SK-N-SH (cell line): ENCODE results near the gene CYFIP1. TPM values are rescaled to one million over a fixed set of nuclear protein-coding genes. Genes with fewer than 3 reads are reported as not detected.

Experiments used
- CTCF ChIA-PET: fragments of 300-600, 350-600 bp; formaldehyde crosslinking; extraction: SDS; loops from one replicate; lab custom pipeline; 2021; lab: Yijun Ruan, JAX
- POLR2A ChIA-PET: fragments of 350-600 bp; sonication (Branson Sonifier 250); formaldehyde crosslinking; extraction: SDS; loops from one replicate; lab custom pipeline; 2020; ENCODE audit warnings: antibody characterized with exemption, inconsistent platforms; lab: Yijun Ruan, JAX
- DNase-seq: peaks from one replicate; pipeline ENCODE4 v3.0.0; 2012
- H2AFZ ChIP-seq: fragments of 200-600 bp; sonication (generic); 2 replicates; pipeline ENCODE4 v1.8.1; 2016; ENCODE audit warnings: antibody characterized with exemption, mild to moderate bottlenecking, low read depth
- H3F3A ChIP-seq: fragments of 200-600 bp; sonication (generic); replicated peaks from 2 replicates; pipeline ENCODE3; 2016; ENCODE audit warnings: antibody characterized with exemption, mild to moderate bottlenecking; ENCODE audit not compliant: insufficient read depth
- H3K27ac ChIP-seq, 2 experiments: fragments of 200-500 bp in 1 of 2; fragments of 200-600 bp in 1 of 2; sonication (Bioruptor generic) in 1 of 2; sonication (generic), shearing (Covaris generic) in 1 of 2; 2 replicates each; pipeline versions ENCODE4 v1.5.1 to v1.6.1; 2014 to 2016; ENCODE audit warnings: low read depth in 2 of 2, inconsistent platforms in 1 of 2, low read length in 1 of 2, mild to moderate bottlenecking in 1 of 2, mixed read lengths in 1 of 2
- H3K27me3 ChIP-seq: fragments of 200-600 bp; sonication (generic), shearing (Covaris generic); 2 replicates; pipeline ENCODE4 v1.6.1; 2016; ENCODE audit warnings: mixed run types; ENCODE audit not compliant: insufficient read depth
- H3K36me3 ChIP-seq, 2 experiments: fragments of 200-500 bp in 1 of 2; fragments of 200-600 bp in 1 of 2; sonication (Bioruptor generic) in 1 of 2; sonication (generic) in 1 of 2; replicated peaks in 1 of 2; 2 replicates each; pipeline versions ENCODE3 to v1.5.1; 2014 to 2016; ENCODE audit warnings: low read length in 1 of 2, mild to moderate bottlenecking in 1 of 2; ENCODE audit not compliant: insufficient read depth in 2 of 2, control insufficient read depth in 1 of 2
- H3K4me1 ChIP-seq, 2 experiments: fragments of 200-500 bp in 1 of 2; fragments of 200-600 bp in 1 of 2; sonication (Bioruptor generic) in 1 of 2; sonication (generic), shearing (Covaris generic) in 1 of 2; 2 replicates each; pipeline versions ENCODE4 v1.5.1 to v1.6.1; 2014 to 2016; ENCODE audit warnings: low read depth in 1 of 2, low read length in 1 of 2, mixed run types in 1 of 2; ENCODE audit not compliant: insufficient read depth in 2 of 2, control insufficient read depth in 1 of 2
- H3K4me2 ChIP-seq: fragments of 200-600 bp; sonication (generic), shearing (Covaris generic); 2 replicates; pipeline ENCODE4 v1.6.1; 2017; ENCODE audit warnings: mixed run types
- H3K4me3 ChIP-seq, 2 experiments: fragments of 200-500 bp in 1 of 2; fragments of 200-600 bp in 1 of 2; sonication (Bioruptor generic) in 1 of 2; sonication (generic), shearing (Covaris generic) in 1 of 2; 2 replicates each; pipeline versions ENCODE4 v1.5.1 to v1.8.1; 2014 to 2016; ENCODE audit warnings: low read depth in 2 of 2, inconsistent platforms in 1 of 2, low read length in 1 of 2, mild to moderate bottlenecking in 1 of 2, mixed read lengths in 1 of 2, moderate library complexity in 1 of 2
- H3K79me2 ChIP-seq: fragments of 200-600 bp; sonication (generic); 2 replicates; pipeline ENCODE4 v1.8.1; 2017; ENCODE audit warnings: mild to moderate bottlenecking; ENCODE audit not compliant: insufficient read depth
- H3K9ac ChIP-seq: fragments of 200-600 bp; sonication (generic); 2 replicates; pipeline ENCODE4 v1.6.1; 2017; ENCODE audit warnings: mixed run types
- H3K9me2 ChIP-seq: fragments of 200-600 bp; sonication (generic); 2 replicates; pipeline ENCODE4 v1.6.1; 2017; ENCODE audit warnings: mixed run types
- H3K9me3 ChIP-seq: fragments of 200-600 bp; sonication (generic); 2 replicates; pipeline ENCODE4 v1.6.1; 2017; ENCODE audit warnings: mixed run types, mild to moderate bottlenecking, moderate library complexity
- H4K20me1 ChIP-seq: fragments of 200-600 bp; sonication (generic); 2 replicates; pipeline ENCODE4 v1.6.1; 2017; ENCODE audit warnings: mild to moderate bottlenecking, mixed run types; ENCODE audit not compliant: insufficient read depth
- CHD2 ChIP-seq: fragments of 150-350 bp; IDR thresholded peaks from 2 replicates; pipeline ENCODE4 v1.6.1; 2018; ENCODE audit warnings: low read length; ENCODE audit not compliant: partially characterized antibody
- ELF1 ChIP-seq: IDR thresholded peaks from 2 replicates; pipeline ENCODE4 v1.4.0; 2012
- EP300 ChIP-seq, 2 experiments: IDR thresholded peaks; 2 replicates each; pipeline versions ENCODE4 v1.4.0 to v1.6.1; 2012; ENCODE audit warnings: borderline replicate concordance in 1 of 2, low read depth in 1 of 2, low read length in 1 of 2
- GATA2 ChIP-seq: sonication (generic); formaldehyde crosslinking; IDR thresholded peaks from 2 replicates; pipeline ENCODE4 v1.5.0; 2020; ENCODE audit warnings: mild to moderate bottlenecking, missing genetic modification reagents
- IRF3 ChIP-seq: fragments of 150-350 bp; IDR thresholded peaks from 2 replicates; pipeline ENCODE4 v1.6.1; 2016; ENCODE audit warnings: mild to moderate bottlenecking, low read depth, low read length
- MAX ChIP-seq: IDR thresholded peaks from 2 replicates; pipeline ENCODE4 v1.4.0; 2012; ENCODE audit warnings: low read depth
- MEF2A ChIP-seq: IDR thresholded peaks from 2 replicates; pipeline ENCODE4 v1.4.0; 2012; ENCODE audit warnings: low read depth, borderline replicate concordance
- PBX3 ChIP-seq: IDR thresholded peaks from 2 replicates; pipeline ENCODE4; 2012
- POLR2AphosphoS5 ChIP-seq: IDR thresholded peaks from 2 replicates; pipeline ENCODE4 v1.6.1; 2012; ENCODE audit warnings: low read depth, low read length
- RXRA ChIP-seq: IDR thresholded peaks from 2 replicates; pipeline ENCODE4 v1.4.0; 2012; ENCODE audit warnings: low read depth, mild to moderate bottlenecking, borderline replicate concordance
- ZBTB33 ChIP-seq: IDR thresholded peaks from 2 replicates; pipeline ENCODE4 v1.4.0; 2012; ENCODE audit warnings: low read depth, borderline replicate concordance
- WGBS: methylation state at CpG from one replicate; pipeline ENCODE4 v1.1.6; 2017; ENCODE audit warnings: low lambda C conversion rate; 5-methylcytosine and 5-hydroxymethylcytosine counted together
- polyA plus RNA-seq, 3 experiments: library from polyadenylated mRNA; depleted of rRNA; stranded (reverse); fragments of >200 nt; gene quantifications; 2 replicates each; pipeline ENCODE4 v1.2.3, GENCODE V29; 2012

Gene CYFIP1
- polyA plus RNA-seq, 1 of the 3 experiments (the other 2 are of a cell fraction) = 53.4 TPM

GRCh38 chr15:22867886-22868285 is 112.3 kb downstream of the CYFIP1 start (continued):
- TF ChIP-seq ZBTB33 (no peak), ELF1 (no peak), MAX (no peak), MEF2A (no peak), PBX3 (no peak)

- WGBS = 87% methylated on average over 6 of the region's 7 CpGs
- Histone ChIP-seq H3K9ac (no peak overlapping the region), H3K9me3 (no peaks in the 10 kb centered on the region), H4K20me1 (no peaks in the 10 kb centered on the region), H3K4me2 (no peak overlapping the region), H3K27me3 (no peaks in the 10 kb centered on the region), H3K27ac (no peak overlapping the region), H3K4me3 (no peak overlapping the region), H3F3A (peaks cover 13% of the 10 kb centered on the region), H2AFZ (no peak overlapping the region), H3K4me1 (no peaks in the 10 kb centered on the region), H3K9me2 (no peaks in the 10 kb centered on the region), H3K36me3 (peaks cover 63 to 82% of the 10 kb centered on the region in 2 experiments), H3K79me2 (peaks cover 24% of the 10 kb centered on the region; the same call in 1 of the 2 replicates)
- DNase-seq = no peak
- ChIA-PET POLR2A (no interaction called here), CTCF (no interaction called here)
- TF ChIP-seq CHD2 = no peak
- no peak for TF ChIP-seq POLR2AphosphoS5
- no peak for TF ChIP-seq IRF3
- TF ChIP-seq MEF2A = no peak
- no peak for TF ChIP-seq RXRA
- no peak for TF ChIP-seq EP300 (IDR thresholded peaks at IDR 0.05; ENCODE audit: borderline replicate concordance in 1 of 2, low read depth in 1 of 2, low read length in 1 of 2)
- TF ChIP-seq MAX = no peak
- no peak for TF ChIP-seq GATA2 (CRISPR knock-in tag)
These were observed 114.1 kb downstream of the CYFIP1 start for GRCh38 chr15:22866079-22866478.
